Measurements from ENCODE around the gene MTO1. TPM values are rescaled to one million over a fixed set of nuclear protein-coding genes. Genes with fewer than 3 reads are reported as not detected.

The MTO1 gene
- total and polyA plus RNA-seq, 2 experiments from 2014 or later: 19.2 to 27.4 TPM

DNA sequence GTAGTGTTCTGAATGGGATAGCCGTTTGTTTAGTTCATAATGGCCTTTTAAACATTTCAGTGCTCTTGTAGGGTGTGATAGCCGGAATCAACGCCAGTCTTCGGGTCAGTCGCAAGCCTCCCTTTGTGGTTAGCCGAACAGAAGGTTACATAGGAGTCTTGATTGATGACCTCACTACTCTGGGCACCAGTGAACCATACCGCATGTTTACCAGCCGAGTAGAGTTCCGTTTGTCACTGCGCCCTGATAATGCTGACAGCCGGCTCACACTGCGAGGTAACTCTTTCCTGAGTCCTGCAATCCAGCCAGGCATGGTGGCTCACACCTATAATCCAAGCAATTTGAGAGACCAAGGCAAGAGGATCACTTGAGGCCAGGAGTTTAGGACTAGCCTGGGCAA is 20.4 kb downstream of the MTO1 start:
- DNase-seq (ENCODE audit: low spot score): no peak
- Histone ChIP-seq H3K9me3 (ENCODE audit: low read depth) (no peaks in the 10 kb centered on the region), H3K27ac (no peak overlapping the region), H3K79me2 (no peaks in the 10 kb centered on the region), H3K4me3 (no peak overlapping the region), H3K9me2 (replicated peaks; ENCODE audit: insufficient read depth) (no peaks in the 10 kb centered on the region), H2AFZ (no peak overlapping the region), H3K4me1 (ENCODE audit: insufficient read depth) (no peaks in the 10 kb centered on the region), H3K27me3 (no peaks in the 10 kb centered on the region), H4K20me1 (ENCODE audit: insufficient read depth, poor library complexity, severe bottlenecking) (no peaks in the 10 kb centered on the region), H3K36me3 (replicated peaks; ENCODE audit: insufficient read depth, low read depth) (no peaks in the 10 kb centered on the region), H3K4me2 (no peak overlapping the region)
- WGBS (ENCODE audit: low lambda C conversion rate, missing lambda C conversion rate): 96% methylated on average over 12 of the region's 12 CpGs
- TF ChIP-seq CTCF (IDR thresholded peaks at IDR 0.05; ENCODE audit: poor library complexity): no peak

GRCh38 chr6:73484438-73484837 is 22.9 kb downstream of the MTO1 start:
- Histone ChIP-seq H3K9me2 (replicated peaks; ENCODE audit: insufficient read depth) (no peaks in the 10 kb centered on the region), H4K20me1 (ENCODE audit: insufficient read depth, poor library complexity, severe bottlenecking) (no peaks in the 10 kb centered on the region), H3K36me3 (replicated peaks; ENCODE audit: insufficient read depth, low read depth) (no peaks in the 10 kb centered on the region), H3K27ac (no peak overlapping the region), H3K79me2 (no peaks in the 10 kb centered on the region), H2AFZ (no peak overlapping the region), H3K4me2 (no peak overlapping the region), H3K27me3 (no peaks in the 10 kb centered on the region), H3K4me1 (ENCODE audit: insufficient read depth) (no peaks in the 10 kb centered on the region), H3K4me3 (no peak overlapping the region), H3K9me3 (ENCODE audit: low read depth) (no peaks in the 10 kb centered on the region)
- DNase-seq (ENCODE audit: low spot score): no peak
- WGBS (ENCODE audit: low lambda C conversion rate, missing lambda C conversion rate): 100% methylated on average over 2 of the region's 2 CpGs
- TF ChIP-seq EZH2 (IDR thresholded peaks at IDR 0.05; ENCODE audit: borderline replicate concordance) (no peak), CTCF (IDR thresholded peaks at IDR 0.05; ENCODE audit: poor library complexity) (no peak), EZH2phosphoT487 (IDR thresholded peaks at IDR 0.05; ENCODE audit: low read depth, severe bottlenecking, unreplicated experiment) (no peak)

- H3K9me2 ChIP-seq (replicated peaks; ENCODE audit: insufficient read depth): no peaks in the 10 kb centered on the region
- no peak overlapping the region for H2AFZ ChIP-seq
- no peaks in the 10 kb centered on the region for H3K9me3 ChIP-seq (ENCODE audit: low read depth)
- WGBS (ENCODE audit: low lambda C conversion rate, missing lambda C conversion rate): 91% methylated on average over 7 of the region's 7 CpGs
- no peak overlapping the region for H3K4me3 ChIP-seq
- H3K36me3 ChIP-seq (replicated peaks; ENCODE audit: insufficient read depth, low read depth): no peaks in the 10 kb centered on the region
- H4K20me1 ChIP-seq (ENCODE audit: insufficient read depth, poor library complexity, severe bottlenecking): no peaks in the 10 kb centered on the region
- no peak overlapping the region for H3K27ac ChIP-seq
- DNase-seq (ENCODE audit: low spot score): no peak
- no peaks in the 10 kb centered on the region for H3K4me1 ChIP-seq (ENCODE audit: insufficient read depth)
- no peaks in the 10 kb centered on the region for H3K79me2 ChIP-seq
- no peak for TF ChIP-seq CTCF (IDR thresholded peaks at IDR 0.05; ENCODE audit: poor library complexity)
- no peak for TF ChIP-seq EZH2phosphoT487 (IDR thresholded peaks at IDR 0.05; ENCODE audit: low read depth, severe bottlenecking, unreplicated experiment)
- no peak for TF ChIP-seq EZH2 (IDR thresholded peaks at IDR 0.05; ENCODE audit: borderline replicate concordance)
- no peaks in the 10 kb centered on the region for H3K27me3 ChIP-seq
- no peak overlapping the region for H3K4me2 ChIP-seq
These were observed 25.9 kb downstream of the MTO1 start for GRCh38 chr6:73487473-73487872.

GRCh38 chr6:73491377-73491776 is 29.8 kb downstream of the MTO1 start:
- Histone ChIP-seq H2AFZ (no peak overlapping the region), H3K9me3 (ENCODE audit: low read depth) (no peaks in the 10 kb centered on the region), H3K9me2 (replicated peaks; ENCODE audit: insufficient read depth) (no peaks in the 10 kb centered on the region), H4K20me1 (ENCODE audit: insufficient read depth, poor library complexity, severe bottlenecking) (no peaks in the 10 kb centered on the region), H3K36me3 (replicated peaks; ENCODE audit: insufficient read depth, low read depth) (no peaks in the 10 kb centered on the region), H3K27me3 (no peaks in the 10 kb centered on the region), H3K4me1 (ENCODE audit: insufficient read depth) (no peaks in the 10 kb centered on the region), H3K79me2 (no peaks in the 10 kb centered on the region), H3K27ac (no peak overlapping the region), H3K4me2 (no peak overlapping the region), H3K4me3 (no peak overlapping the region)
- no peak for DNase-seq (ENCODE audit: low spot score)
- TF ChIP-seq CTCF (IDR thresholded peaks at IDR 0.05; ENCODE audit: poor library complexity): no peak
- TF ChIP-seq EZH2 (IDR thresholded peaks at IDR 0.05; ENCODE audit: borderline replicate concordance): no peak
- TF ChIP-seq EZH2phosphoT487 (IDR thresholded peaks at IDR 0.05; ENCODE audit: low read depth, severe bottlenecking, unreplicated experiment): no peak

Data from hepatocyte (in vitro differentiated cells).